Astrocyte of the spinal cord (primary cell): ENCODE results near the gene G6PC2.
A peak's percentile ranks its signal among the peaks of the same experiment; 100 is the strongest.
"Not testable (repeated sequence)": the region's sequence is repeated elsewhere in the genome, so short reads cannot be mapped to it uniquely, and the experiment has no call there.

Experiments used
- DNase-seq: peaks from one replicate; pipeline ENCODE4 v3.0.0; 2011; ENCODE audit warnings: low read depth, low spot score
- H3K4me3 ChIP-seq: 2 replicates; pipeline ENCODE4 v1.5.1; 2011; ENCODE audit warnings: low read depth, mild to moderate bottlenecking, low read length, moderate library complexity
- CTCF ChIP-seq: IDR thresholded peaks from 2 replicates; pipeline ENCODE4 v1.5.1; 2012; ENCODE audit warnings: low read depth, mild to moderate bottlenecking, low read length, inconsistent platforms
- in situ Hi-C: cut with HindIII; loops from 2 replicates; pipeline ENCODE4 v1.10.0; 2017; ENCODE audit warnings: low sequenced_read_pairs

G6PC2 gene

GRCh38 chr2:168858146-168858545 is 42.9 kb upstream of the G6PC2 start:
- no peak for TF ChIP-seq CTCF
- no peak for DNase-seq
- H3K4me3 ChIP-seq, result no peak overlapping the region
- in situ Hi-C loops, result no loop called here

- DNase-seq, in situ Hi-C loops, H3K4me3 ChIP-seq: not testable (repeated sequence)
These were observed 33.9 kb upstream of the G6PC2 start for GRCh38 chr2:168867164-168867563.

- H3K4me3 ChIP-seq, in situ Hi-C loops, DNase-seq: not testable (repeated sequence)
These were observed 30.7 kb upstream of the G6PC2 start for GRCh38 chr2:168870369-168870768.

- DNase-seq, in situ Hi-C loops, H3K4me3 ChIP-seq: not testable (repeated sequence)
These were observed 30.3 kb upstream of the G6PC2 start for GRCh38 chr2:168870824-168871223.

GRCh38 chr2:168874368-168875054 is 26.6 kb upstream of the G6PC2 start:
- no peak for TF ChIP-seq CTCF
- no peak overlapping the region for H3K4me3 ChIP-seq
- DNase-seq, result no peak
- in situ Hi-C loops, result no loop called here

GRCh38 chr2:168882163-168882562 is 18.9 kb upstream of the G6PC2 start:
- DNase-seq, H3K4me3 ChIP-seq, in situ Hi-C loops: not testable (repeated sequence)

- in situ Hi-C loops, result no loop called here
- TF ChIP-seq CTCF, result no peak
- H3K4me3 ChIP-seq, result no peak overlapping the region
- peak; percentile 19 for DNase-seq
These were observed 16.1 kb upstream of the G6PC2 start for GRCh38 chr2:168884975-168885374.

- TF ChIP-seq CTCF, result no peak
- peak overlapping the region; percentile 68 for H3K4me3 ChIP-seq
- in situ Hi-C loops, result no loop called here
- DNase-seq, result no peak
These were observed 11.5 kb upstream of the G6PC2 start for GRCh38 chr2:168889635-168890005.

- DNase-seq, result peak; percentile 89
- no peak for TF ChIP-seq CTCF
- H3K4me3 ChIP-seq, result peak within 1 kb of the TSS; percentile 68
- in situ Hi-C loops, result no loop called here
These were observed 10.9 kb upstream of the G6PC2 start, which contains the start of gene SPC25 for GRCh38 chr2:168890006-168890782. Gene SPC25 (minus strand): TSS chr2:168890430. CDS start chr2:168889519, 911 bp downstream.
